H1 (cell line): ENCODE results near the gene NOSIP. TPM values are rescaled to one million over a fixed set of nuclear protein-coding genes. Genes with fewer than 3 reads are reported as not detected.

Experiments
- ATF2 ChIP-seq: IDR thresholded peaks from 2 replicates; pipeline ENCODE4 v1.6.1; 2012; ENCODE audit warnings: low read length, inconsistent platforms
- BCL11A ChIP-seq, 2 experiments: IDR thresholded peaks; one replicate each; pipeline ENCODE4 v1.6.1; 2011; ENCODE audit warnings: low read depth in 2 of 2, low read length in 2 of 2, mild to moderate bottlenecking in 2 of 2
- CHD2 ChIP-seq: IDR thresholded peaks from 2 replicates; pipeline ENCODE4 v1.6.1; 2012; ENCODE audit warnings: low read length, improper control_type of control experiment
- E2F6 ChIP-seq: IDR thresholded peaks from 2 replicates; pipeline ENCODE4 v1.6.1; 2012; ENCODE audit warnings: inconsistent platforms
- EGR1 ChIP-seq: IDR thresholded peaks from 2 replicates; pipeline ENCODE4 v1.6.1; 2011; ENCODE audit warnings: low read depth, low read length, borderline replicate concordance
- GABPA ChIP-seq: IDR thresholded peaks from 2 replicates; pipeline ENCODE4 v1.6.1; 2011; ENCODE audit warnings: mild to moderate bottlenecking, low read length, moderate library complexity, borderline replicate concordance; ENCODE audit not compliant: insufficient read depth
- HDAC2 ChIP-seq, 2 experiments: fragments of 300-600 bp in 1 of 2; sonication (generic) in 1 of 2; IDR thresholded peaks; 2 replicates each; pipeline ENCODE4 v1.6.1; 2011 to 2012; ENCODE audit warnings: low read depth in 2 of 2, low read length in 2 of 2, mild to moderate bottlenecking in 2 of 2, moderate library complexity in 2 of 2, borderline replicate concordance in 1 of 2, inconsistent platforms in 1 of 2
- JUND ChIP-seq: IDR thresholded peaks from 2 replicates; pipeline ENCODE4 v1.6.1; 2011; ENCODE audit warnings: mild to moderate bottlenecking, improper control_type of control experiment, low read length
- KDM4A ChIP-seq: IDR thresholded peaks from one replicate; pipeline ENCODE4 v1.7.1; 2012; ENCODE audit warnings: low read depth, mild to moderate bottlenecking, moderate library complexity, low read length, inconsistent platforms; ENCODE audit not compliant: severe bottlenecking
- MAX ChIP-seq: IDR thresholded peaks from 2 replicates; pipeline ENCODE4 v1.6.1; 2012; ENCODE audit warnings: inconsistent platforms
- RAD21 ChIP-seq, 2 experiments: IDR thresholded peaks in 1 of 2; conservative IDR thresholded peaks in 1 of 2; 2 replicates each; pipeline ENCODE4 v1.6.1; 2011; ENCODE audit warnings: low read depth in 2 of 2, low read length in 2 of 2, improper control_type of control experiment in 1 of 2, inconsistent platforms in 1 of 2, mild to moderate bottlenecking in 1 of 2, moderate library complexity in 1 of 2
- SIN3A ChIP-seq, 2 experiments: IDR thresholded peaks in 1 of 2; conservative IDR thresholded peaks in 1 of 2; 2 replicates each; pipeline ENCODE4 v1.6.1; 2011 to 2012; ENCODE audit warnings: low read length in 2 of 2, improper control_type of control experiment in 1 of 2, low read depth in 1 of 2, mild to moderate bottlenecking in 1 of 2
- SIRT6 ChIP-seq: IDR thresholded peaks from one replicate; pipeline ENCODE4 v1.7.1; 2012; ENCODE audit warnings: low read length, inconsistent platforms
- SIX5 ChIP-seq: IDR thresholded peaks from 2 replicates; pipeline ENCODE4 v1.6.1; 2011; ENCODE audit warnings: mild to moderate bottlenecking, low read depth, low read length
- SP2 ChIP-seq: IDR thresholded peaks from 2 replicates; pipeline ENCODE4 v1.6.1; 2012; ENCODE audit warnings: mild to moderate bottlenecking, low read length, inconsistent platforms
- SRF ChIP-seq: IDR thresholded peaks from 2 replicates; pipeline ENCODE4 v1.6.1; 2011; ENCODE audit warnings: mild to moderate bottlenecking, low read depth, low read length, moderate library complexity
- TCF12 ChIP-seq: IDR thresholded peaks from 2 replicates; pipeline ENCODE4 v1.6.1; 2011; ENCODE audit warnings: low read depth, mild to moderate bottlenecking, low read length
- TEAD4 ChIP-seq: IDR thresholded peaks from 2 replicates; pipeline ENCODE4 v1.6.1; 2012; ENCODE audit warnings: low read depth, low read length, inconsistent platforms, mixed read lengths
- ZNF274 ChIP-seq: IDR thresholded peaks from 2 replicates; pipeline ENCODE4 v1.7.0; 2012; ENCODE audit warnings: low read length, borderline replicate concordance; ENCODE audit errors: extremely low read depth
- polyA plus RNA-seq, 7 experiments: library from polyadenylated mRNA; depleted of rRNA in 3 of 7; stranded (reverse) in 5 of 7; unstranded in 2 of 7; fragments of >200 nt in 5 of 7; fragments of 200-250 nt in 2 of 7; gene quantifications; 1 replicate in 5 of 7; 2 replicates in 1 of 7; 4 replicates in 1 of 7; pipeline versions ENCODE4 v1.2.1 to v1.2.3, GENCODE V29; 2011 to 2013; ENCODE audit warnings: missing spikeins in 2 of 7, mixed read lengths in 2 of 7
- total RNA-seq: library from RNA; stranded (reverse); fragmentation: NEBNext Ultra II Directional; extraction: Animal tissue kit (Norgen Biotek cat#: 25700); gene quantifications from 2 replicates; pipeline ENCODE4 v1.2.1, GENCODE V29; 2021
- TF ChIP-seq, protein P1 (sequence below): IDR thresholded peaks from 2 replicates; pipeline ENCODE4 v1.6.1; 2011; ENCODE audit warnings: low read depth, mild to moderate bottlenecking, low read length; ENCODE audit not compliant: insufficient read depth

The NOSIP gene
- total and polyA plus RNA-seq, 2 of the 8 experiments (the other 6 are each of a cell fraction or from before 2014, with no cell fraction given) = 85.1 to 192 TPM

DNA sequence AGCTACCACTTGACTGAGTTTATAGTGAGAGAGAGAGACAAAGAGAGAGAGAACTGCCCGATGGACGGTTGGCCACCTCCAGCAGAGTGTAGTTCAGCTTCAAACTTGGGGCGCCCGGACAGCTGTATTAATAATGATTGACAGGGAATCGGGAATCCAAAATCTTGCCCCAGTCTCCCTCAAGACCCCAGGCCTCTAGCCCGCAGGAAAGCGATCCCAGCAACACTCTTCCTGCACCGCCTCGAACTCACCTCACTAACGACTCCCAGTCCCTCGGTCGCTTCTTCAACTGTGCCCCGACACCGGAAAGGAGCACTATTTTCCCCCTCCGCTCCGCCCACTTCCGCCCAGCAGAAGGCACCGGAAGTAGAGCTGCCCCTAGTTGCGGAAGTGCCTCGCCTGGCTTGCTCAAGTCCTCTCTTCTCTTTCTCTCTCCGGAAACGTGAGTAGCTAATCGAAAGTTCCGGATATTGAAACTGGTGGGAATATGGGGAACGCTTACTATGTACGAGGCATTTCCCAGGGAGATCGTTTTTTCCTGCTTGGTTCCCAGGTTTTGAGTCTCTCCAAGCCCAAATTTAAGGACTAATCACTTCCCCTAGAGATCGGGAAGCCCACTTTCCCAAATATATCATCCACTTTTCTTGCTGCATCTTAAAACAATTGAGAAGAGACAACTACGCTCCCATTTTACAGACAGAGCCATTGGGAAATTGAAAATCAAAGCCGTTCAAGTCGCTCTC lies at the start of gene NOSIP (continued):
- no peak for TF ChIP-seq ATF2
- TF ChIP-seq ZNF274 = no peak
- TF ChIP-seq KDM4A = peak; percentile 32
- TF ChIP-seq BCL11A (IDR thresholded peaks at IDR 0.05; ENCODE audit: low read depth in 2 of 2, low read length in 2 of 2) = no peak
- TF ChIP-seq SRF = peak; percentile 53; the same call in 1 of the 2 replicates
- TF ChIP-seq RAD21 (IDR thresholded peaks at IDR 0.05 in 1 of 2, conservative IDR thresholded peaks at IDR 0.05 in 1 of 2; ENCODE audit: low read depth in 2 of 2, low read length in 2 of 2) = no peak
- TF ChIP-seq SIRT6 = no peak
- peak; percentile 79; the same call in 1 of the 2 replicates for TF ChIP-seq EGR1
- peak; percentile 100 for TF ChIP-seq GABPA
- no peak for TF ChIP-seq SP2
- no peak for TF ChIP-seq JUND
- peak; percentile 34 to 95; a peak in 2 of 4 replicates for TF ChIP-seq SIN3A (conservative IDR thresholded peaks at IDR 0.05 in 1 of 2, IDR thresholded peaks at IDR 0.05 in 1 of 2; ENCODE audit: low read depth in 1 of 2, low read length in 2 of 2)
- TF ChIP-seq, protein P1, sequence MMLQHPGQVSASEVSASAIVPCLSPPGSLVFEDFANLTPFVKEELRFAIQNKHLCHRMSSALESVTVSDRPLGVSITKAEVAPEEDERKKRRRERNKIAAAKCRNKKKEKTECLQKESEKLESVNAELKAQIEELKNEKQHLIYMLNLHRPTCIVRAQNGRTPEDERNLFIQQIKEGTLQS = no peak
- peak; percentile 70; the same call in 1 of the 2 replicates for TF ChIP-seq E2F6
- TF ChIP-seq TCF12 = no peak
- TF ChIP-seq HDAC2 (IDR thresholded peaks at IDR 0.05; ENCODE audit: borderline replicate concordance in 1 of 2, low read depth in 2 of 2, low read length in 2 of 2) = peak in 1 of 2 experiments; percentile 70; a peak in 1 of 4 replicates
- TF ChIP-seq TEAD4 = no peak
- TF ChIP-seq MAX = peak; percentile 45; the same call in 1 of the 2 replicates
- peak; percentile 53; the same call in 1 of the 2 replicates for TF ChIP-seq CHD2
- TF ChIP-seq SIX5 = peak; percentile 92
